GM23338 (cell line): ENCODE results near the gene PPP6R2. TPM values are rescaled to one million over a fixed set of nuclear protein-coding genes. Genes with fewer than 3 reads are reported as not detected.

Source experiments
- ATAC-seq: fragments of 200-7000 bp; cut with Tn5 transposase; 3 replicates; pipeline ENCODE4 v1.9.1; 2020
- DNase-seq: peaks from one replicate; pipeline ENCODE4 v3.0.0-alpha.2; 2015; ENCODE audit warnings: low spot score
- H2AFZ ChIP-seq: fragments of 200-600 bp; sonication (generic); 2 replicates; pipeline ENCODE4 v1.8.0; 2016; ENCODE audit warnings: antibody characterized with exemption, mild to moderate bottlenecking, moderate library complexity
- H3F3A ChIP-seq: fragments of 200-600 bp; sonication (generic); replicated peaks from 2 replicates; pipeline ENCODE4 v1.8.0; 2017; ENCODE audit warnings: antibody characterized with exemption, mixed run types, low read depth
- H3K27ac ChIP-seq: fragments of 200-600 bp; sonication (generic); 2 replicates; pipeline ENCODE4 v1.6.1; 2016; ENCODE audit warnings: low read depth
- H3K27me3 ChIP-seq: fragments of 200-600 bp; sonication (generic); 2 replicates; pipeline ENCODE4 v1.8.0; 2016; ENCODE audit warnings: mild to moderate bottlenecking, mixed run types, moderate library complexity; ENCODE audit not compliant: insufficient read depth
- H3K36me3 ChIP-seq: fragments of 200-600 bp; sonication (generic); 2 replicates; pipeline ENCODE4 v1.8.0; 2016; ENCODE audit warnings: mild to moderate bottlenecking; ENCODE audit not compliant: insufficient read depth
- H3K4me1 ChIP-seq: fragments of 200-600 bp; sonication (generic); 2 replicates; pipeline ENCODE4 v1.8.0; 2016; ENCODE audit warnings: mild to moderate bottlenecking, moderate library complexity; ENCODE audit not compliant: insufficient read depth
- H3K4me2 ChIP-seq: fragments of 200-600 bp; sonication (generic); 2 replicates; pipeline ENCODE4 v1.7.1; 2017; ENCODE audit warnings: mixed run types
- H3K4me3 ChIP-seq: fragments of 200-600 bp; sonication (generic); 2 replicates; pipeline ENCODE4 v1.6.1; 2016; ENCODE audit warnings: mixed run types
- H3K79me2 ChIP-seq: fragments of 200-600 bp; sonication (generic); replicated peaks from 2 replicates; pipeline ENCODE4 v1.8.0; 2017; ENCODE audit warnings: mild to moderate bottlenecking; ENCODE audit not compliant: insufficient read depth
- H3K9me2 ChIP-seq: fragments of 200-600 bp; sonication (generic); 2 replicates; pipeline ENCODE4 v1.8.0; 2017; ENCODE audit not compliant: insufficient read depth
- H4K20me1 ChIP-seq: fragments of 200-600 bp; sonication (generic); replicated peaks from 2 replicates; pipeline ENCODE4 v1.8.0; 2017; ENCODE audit warnings: mild to moderate bottlenecking; ENCODE audit not compliant: insufficient read depth
- H3K27ac Mint-ChIP-seq: 2 replicates; pipeline ENCODE4 v1.8.0; 2020; ENCODE audit warnings: inconsistent platforms, mild to moderate bottlenecking, moderate library complexity, mixed read lengths
- H3K27me3 Mint-ChIP-seq: 3 replicates; pipeline ENCODE4 v1.8.0; 2022; ENCODE audit warnings: low read depth, mild to moderate bottlenecking, moderate library complexity, mixed read lengths, inconsistent platforms; ENCODE audit not compliant: insufficient read depth, poor library complexity
- H3K36me3 Mint-ChIP-seq: 3 replicates; pipeline ENCODE4 v1.8.0; 2021; ENCODE audit warnings: low read depth, mild to moderate bottlenecking, inconsistent platforms, moderate library complexity, mixed read lengths
- H3K4me1 Mint-ChIP-seq: 3 replicates; pipeline ENCODE4 v1.8.0; 2020; ENCODE audit warnings: mild to moderate bottlenecking, inconsistent platforms, mixed read lengths
- H3K4me3 Mint-ChIP-seq: 3 replicates; pipeline ENCODE4 v1.8.0; 2021; ENCODE audit warnings: moderate library complexity, mild to moderate bottlenecking, inconsistent platforms, mixed read lengths
- H3K9me3 Mint-ChIP-seq: 3 replicates; pipeline ENCODE4 v1.8.0; 2020; ENCODE audit warnings: moderate library complexity, mild to moderate bottlenecking, inconsistent platforms, mixed read lengths
- CREB1 ChIP-seq: fragments of 250-450 bp; sonication (Bioruptor Pico); IDR thresholded peaks from 2 replicates; pipeline ENCODE4 v1.5.0; 2020; ENCODE audit warnings: low read depth, mild to moderate bottlenecking, moderate library complexity
- EZH2 ChIP-seq: fragments of 200-600 bp; sonication (generic); IDR thresholded peaks from one replicate; pipeline ENCODE4 v1.8.0; 2017; ENCODE audit warnings: antibody characterized with exemption, mild to moderate bottlenecking, low read depth; ENCODE audit not compliant: unreplicated experiment
- EZH2phosphoT487 ChIP-seq: fragments of 200-600 bp; sonication (generic); IDR thresholded peaks from one replicate; pipeline ENCODE4 v1.8.1; 2018; ENCODE audit warnings: antibody characterized with exemption; ENCODE audit not compliant: unreplicated experiment
- JUNB ChIP-seq: IDR thresholded peaks from one replicate; pipeline ENCODE4 v1.6.1; 2016; ENCODE audit warnings: antibody characterized with exemption; ENCODE audit not compliant: unreplicated experiment
- NANOG ChIP-seq: IDR thresholded peaks from 2 replicates; pipeline ENCODE4 v1.6.1; 2016; ENCODE audit warnings: antibody characterized with exemption, borderline replicate concordance
- POLR2AphosphoS5 ChIP-seq: IDR thresholded peaks from 2 replicates; pipeline ENCODE4 v1.6.1; 2016; ENCODE audit warnings: antibody characterized with exemption, low read depth
- REST ChIP-seq: IDR thresholded peaks from one replicate; pipeline ENCODE4 v1.6.1; 2018; ENCODE audit warnings: antibody characterized with exemption; ENCODE audit not compliant: unreplicated experiment
- STAT1 ChIP-seq: IDR thresholded peaks from one replicate; pipeline ENCODE4 v1.6.1; 2016; ENCODE audit warnings: antibody characterized with exemption; ENCODE audit not compliant: unreplicated experiment
- ZNF114 ChIP-seq: fragments of 250-450 bp; sonication (Bioruptor Pico); IDR thresholded peaks from 2 replicates; pipeline ENCODE4 v1.5.0; 2020; ENCODE audit warnings: mild to moderate bottlenecking, moderate library complexity
- ZNF331 ChIP-seq: fragments of 250-450 bp; sonication (Bioruptor Pico); IDR thresholded peaks from 2 replicates; pipeline ENCODE4 v1.5.0; 2020; ENCODE audit warnings: low read depth, mild to moderate bottlenecking, moderate library complexity
- ZNF462 ChIP-seq: fragments of 250-450 bp; sonication (Bioruptor Pico); IDR thresholded peaks from 2 replicates; pipeline ENCODE4 v1.5.0; 2020; ENCODE audit warnings: mild to moderate bottlenecking, moderate library complexity
- polyA plus RNA-seq: library from polyadenylated mRNA; unstranded; fragments of >200 nt; fragmentation: Nextera tagmentation; extraction: Ambion mirVana; gene quantifications from 2 replicates; pipeline ENCODE4 v1.2.1, GENCODE V29; 2016
- total RNA-seq: library from RNA; depleted of rRNA; stranded (reverse); fragments of >200 nt; shearing (Covaris generic); gene quantifications from 2 replicates; pipeline ENCODE4 v1.2.3, GENCODE V29; 2014
- TF ChIP-seq, protein P1 (sequence below), 2 experiments: fragments of 200-600 bp in 1 of 2; sonication (generic) in 1 of 2; conservative IDR thresholded peaks; 2 replicates each; pipeline versions ENCODE4 v1.5.1 to v1.6.1; 2016 to 2017; ENCODE audit warnings: antibody characterized with exemption in 2 of 2, low read depth in 2 of 2, mild to moderate bottlenecking in 2 of 2, moderate library complexity in 1 of 2
- TF ChIP-seq, protein P2 (sequence below): IDR thresholded peaks from 2 replicates; pipeline ENCODE4 v1.6.1; 2016; ENCODE audit warnings: antibody characterized with exemption

Gene PPP6R2
- total and polyA plus RNA-seq, 2 experiments from 2014 or later: 11.9 to 45.8 TPM

DNA sequence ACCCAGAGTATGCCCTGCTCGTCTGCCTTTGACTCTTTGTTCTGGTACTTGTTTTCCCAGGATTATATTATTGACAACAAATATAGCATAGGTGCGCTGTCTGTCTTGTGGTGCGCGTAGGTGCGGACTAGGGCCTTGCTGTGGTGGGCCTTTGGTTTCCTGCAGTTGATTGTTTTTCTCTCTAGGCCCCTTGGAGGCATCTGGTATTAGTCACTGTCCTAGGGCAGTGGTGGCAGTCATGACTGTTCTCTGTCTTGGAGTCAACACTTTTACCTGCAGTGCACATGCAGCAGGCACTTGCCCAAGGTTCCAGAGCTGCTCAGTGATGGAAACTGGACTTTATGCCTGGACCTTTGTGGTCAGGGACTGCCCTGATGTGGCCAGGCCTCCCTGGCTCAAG, 18.6 kb downstream of the PPP6R2 start:
- Mint-ChIP-seq H3K27ac (no peak overlapping the region), H3K27me3 (peaks cover 3% of the 10 kb centered on the region), H3K4me3 (no peak overlapping the region), H3K36me3 (peaks cover 8% of the 10 kb centered on the region; the same call in 2 of the 3 replicates), H3K9me3 (no peaks in the 10 kb centered on the region), H3K4me1 (no peaks in the 10 kb centered on the region; the same call in 1 of the 3 replicates)
- ATAC-seq (no peak), DNase-seq (no peak)
- Histone ChIP-seq H3K36me3 (no peaks in the 10 kb centered on the region), H3K79me2 (peaks cover 95% of the 10 kb centered on the region), H2AFZ (no peak overlapping the region), H3K27ac (no peak overlapping the region), H3K4me1 (no peaks in the 10 kb centered on the region), H3K4me2 (no peak overlapping the region), H3F3A (no peaks in the 10 kb centered on the region), H4K20me1 (peaks cover 30% of the 10 kb centered on the region), H3K27me3 (no peaks in the 10 kb centered on the region), H3K9me2 (no peaks in the 10 kb centered on the region), H3K4me3 (no peak overlapping the region)
- TF ChIP-seq ZNF331 (CRISPR knock-in tag): no peak
- no peak for TF ChIP-seq REST
- TF ChIP-seq CREB1: no peak
- no peak for TF ChIP-seq NANOG
- TF ChIP-seq ZNF462 (CRISPR knock-in tag): no peak
- TF ChIP-seq POLR2AphosphoS5: no peak
- TF ChIP-seq, protein P1, sequence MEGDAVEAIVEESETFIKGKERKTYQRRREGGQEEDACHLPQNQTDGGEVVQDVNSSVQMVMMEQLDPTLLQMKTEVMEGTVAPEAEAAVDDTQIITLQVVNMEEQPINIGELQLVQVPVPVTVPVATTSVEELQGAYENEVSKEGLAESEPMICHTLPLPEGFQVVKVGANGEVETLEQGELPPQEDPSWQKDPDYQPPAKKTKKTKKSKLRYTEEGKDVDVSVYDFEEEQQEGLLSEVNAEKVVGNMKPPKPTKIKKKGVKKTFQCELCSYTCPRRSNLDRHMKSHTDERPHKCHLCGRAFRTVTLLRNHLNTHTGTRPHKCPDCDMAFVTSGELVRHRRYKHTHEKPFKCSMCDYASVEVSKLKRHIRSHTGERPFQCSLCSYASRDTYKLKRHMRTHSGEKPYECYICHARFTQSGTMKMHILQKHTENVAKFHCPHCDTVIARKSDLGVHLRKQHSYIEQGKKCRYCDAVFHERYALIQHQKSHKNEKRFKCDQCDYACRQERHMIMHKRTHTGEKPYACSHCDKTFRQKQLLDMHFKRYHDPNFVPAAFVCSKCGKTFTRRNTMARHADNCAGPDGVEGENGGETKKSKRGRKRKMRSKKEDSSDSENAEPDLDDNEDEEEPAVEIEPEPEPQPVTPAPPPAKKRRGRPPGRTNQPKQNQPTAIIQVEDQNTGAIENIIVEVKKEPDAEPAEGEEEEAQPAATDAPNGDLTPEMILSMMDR (conservative IDR thresholded peaks at IDR 0.05; ENCODE audit: low read depth in 2 of 2): no peak
- TF ChIP-seq EZH2: no peak
- TF ChIP-seq JUNB: no peak
- no peak for TF ChIP-seq EZH2phosphoT487
- TF ChIP-seq STAT1: no peak
- TF ChIP-seq ZNF114: no peak
- TF ChIP-seq, protein P2, sequence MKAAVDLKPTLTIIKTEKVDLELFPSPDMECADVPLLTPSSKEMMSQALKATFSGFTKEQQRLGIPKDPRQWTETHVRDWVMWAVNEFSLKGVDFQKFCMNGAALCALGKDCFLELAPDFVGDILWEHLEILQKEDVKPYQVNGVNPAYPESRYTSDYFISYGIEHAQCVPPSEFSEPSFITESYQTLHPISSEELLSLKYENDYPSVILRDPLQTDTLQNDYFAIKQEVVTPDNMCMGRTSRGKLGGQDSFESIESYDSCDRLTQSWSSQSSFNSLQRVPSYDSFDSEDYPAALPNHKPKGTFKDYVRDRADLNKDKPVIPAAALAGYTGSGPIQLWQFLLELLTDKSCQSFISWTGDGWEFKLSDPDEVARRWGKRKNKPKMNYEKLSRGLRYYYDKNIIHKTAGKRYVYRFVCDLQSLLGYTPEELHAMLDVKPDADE: no peak
